ENCODE data around the gene SEMA3E. TPM values are rescaled to one million over a fixed set of nuclear protein-coding genes. Genes with fewer than 3 reads are reported as not detected.
"Not testable (repeated sequence)": the region's sequence is repeated elsewhere in the genome, so short reads cannot be mapped to it uniquely, and the experiment has no call there.

SEMA3E gene
- total RNA-seq, 1 donor from 2014 or later: 0.44 TPM

GRCh38 chr7:83552556-83552955, 96.4 kb downstream of the SEMA3E start:
- not testable (repeated sequence) for ATAC-seq

GRCh38 chr7:83550100-83550499, 98.8 kb downstream of the SEMA3E start:
- no peak for ATAC-seq

DNA sequence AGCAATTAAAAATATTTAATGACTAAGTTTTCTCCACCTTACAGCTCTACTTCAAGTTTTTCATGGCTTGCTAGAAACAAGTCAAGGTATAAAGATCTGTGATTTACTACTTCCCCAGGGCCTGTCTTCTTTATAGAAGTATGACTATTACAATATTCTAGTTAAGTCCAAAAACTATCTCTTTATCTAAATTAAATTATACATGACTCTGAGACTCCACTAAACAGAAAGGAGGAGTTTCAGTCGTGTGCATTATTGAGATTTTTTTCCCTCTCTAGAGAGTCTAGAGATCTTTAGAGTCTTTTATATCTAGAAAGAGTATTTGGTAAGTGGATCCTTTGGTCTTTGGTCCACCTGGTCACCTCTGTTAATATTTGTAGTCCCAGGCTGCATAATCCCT, 100.7 kb downstream of the SEMA3E start:
- ATAC-seq: no peak

- ATAC-seq: no peak
These were observed 101.4 kb downstream of the SEMA3E start for GRCh38 chr7:83547526-83547925.

GRCh38 chr7:83546586-83546985, 102.4 kb downstream of the SEMA3E start:
- ATAC-seq: no peak

DNA sequence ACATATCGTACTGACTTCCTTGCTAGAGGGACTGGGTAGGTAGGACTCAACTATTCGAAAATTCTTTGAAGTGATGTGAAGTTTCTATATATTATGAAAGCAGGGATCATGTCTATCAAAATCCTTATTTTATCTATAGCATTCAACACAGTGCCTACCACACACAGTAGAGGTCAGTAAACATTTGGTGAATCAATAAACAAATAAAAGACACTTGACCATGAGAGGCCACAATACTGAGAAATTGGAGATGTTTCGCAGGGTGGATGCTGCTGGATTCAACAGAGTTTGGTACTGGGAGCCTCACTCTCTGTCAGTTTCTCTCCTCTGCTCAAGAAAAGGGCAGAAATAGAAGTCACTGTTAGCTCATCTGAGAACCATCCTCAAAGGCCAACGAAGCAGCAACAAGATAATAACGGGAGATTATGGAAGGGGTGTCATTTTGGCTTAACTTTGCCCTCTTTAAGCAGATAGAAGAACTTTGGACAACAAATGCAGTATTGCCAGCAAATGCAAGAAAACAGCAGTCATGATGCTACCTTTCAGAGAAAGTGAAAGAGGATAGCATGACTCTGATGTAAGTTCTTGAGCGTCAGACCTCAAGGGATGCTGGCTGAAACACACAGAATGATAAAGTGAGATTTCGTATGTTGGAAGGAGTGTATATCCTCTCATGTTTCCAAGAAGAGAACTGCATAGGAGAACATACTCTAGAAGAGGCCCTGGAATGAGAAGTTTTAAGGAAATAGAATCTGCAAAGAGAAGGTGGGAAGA, 107.6 kb downstream of the SEMA3E start:
- ATAC-seq: no peak

- no peak for ATAC-seq
These were observed 114.5 kb downstream of the SEMA3E start for GRCh38 chr7:83534488-83534887.

GRCh38 chr7:83532219-83532618, 116.7 kb downstream of the SEMA3E start:
- no peak for ATAC-seq

- no peak for ATAC-seq
These were observed 117.2 kb downstream of the SEMA3E start for GRCh38 chr7:83531766-83532165.

- no peak for ATAC-seq
These were observed 120.0 kb downstream of the SEMA3E start for GRCh38 chr7:83528925-83529423.

DNA sequence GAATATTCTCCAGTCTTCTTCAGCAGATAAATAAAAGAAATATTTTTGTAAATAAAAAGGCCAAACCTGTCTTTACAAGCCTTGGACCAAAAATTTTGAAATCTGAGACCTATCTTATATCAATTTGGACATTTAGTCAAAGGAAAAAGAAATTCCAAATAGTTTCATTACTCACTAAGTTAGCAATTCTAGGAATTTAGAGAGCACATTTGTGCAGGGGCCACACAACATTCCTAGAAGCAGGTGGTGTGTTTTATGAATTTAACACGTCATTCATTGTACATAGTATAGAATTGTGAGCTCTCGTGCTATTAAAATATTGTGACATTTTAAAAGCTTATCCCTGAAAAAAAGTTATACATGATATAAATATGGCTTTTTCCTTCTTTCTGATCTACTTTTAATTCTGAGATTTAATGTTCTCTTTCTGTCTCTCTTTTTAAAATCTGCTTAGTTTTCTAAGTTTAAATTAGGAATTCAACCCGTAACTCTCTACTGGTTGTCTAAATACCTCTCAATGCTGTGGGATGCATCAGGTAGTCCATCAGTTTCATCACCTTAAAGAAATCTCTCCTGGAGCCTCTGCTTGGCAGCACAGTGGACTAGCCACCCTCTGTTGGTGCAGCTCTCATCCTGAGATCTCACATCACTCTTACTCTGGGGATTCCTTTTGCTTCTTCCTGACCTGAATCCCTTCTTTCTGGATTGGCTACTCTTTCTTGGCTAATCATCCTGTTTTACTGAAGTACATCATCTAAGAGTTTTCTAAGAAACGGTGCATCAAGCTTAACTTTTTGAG, 124.5 kb downstream of the SEMA3E start:
- no peak for ATAC-seq

- ATAC-seq: no peak
These were observed 128.2 kb downstream of the SEMA3E start for GRCh38 chr7:83520726-83521125.

GRCh38 chr7:83519240-83519639, 129.7 kb downstream of the SEMA3E start:
- no peak for ATAC-seq

GRCh38 chr7:83517035-83517700, 131.8 kb downstream of the SEMA3E start:
- no peak for ATAC-seq

DNA sequence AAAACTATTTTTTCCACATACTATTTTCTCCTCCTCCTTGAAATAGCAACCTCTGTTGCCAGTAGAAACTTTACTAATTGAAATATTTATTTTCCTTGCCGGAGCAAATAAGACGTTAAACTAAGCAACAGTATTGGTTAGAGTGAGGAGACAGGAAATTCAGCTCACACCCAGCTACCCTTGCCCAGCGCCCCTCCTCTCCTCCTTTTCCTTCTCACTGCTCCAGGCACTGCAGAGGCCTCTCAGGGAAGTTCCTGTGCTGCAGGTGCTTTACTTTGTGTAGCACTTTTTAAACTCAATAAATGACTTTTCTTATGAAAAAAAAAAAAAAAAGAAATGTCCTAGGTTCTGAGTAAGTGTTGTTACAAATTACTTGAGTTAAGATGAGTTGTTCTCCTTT, 134.0 kb downstream of the SEMA3E start:
- ATAC-seq: no peak

DNA sequence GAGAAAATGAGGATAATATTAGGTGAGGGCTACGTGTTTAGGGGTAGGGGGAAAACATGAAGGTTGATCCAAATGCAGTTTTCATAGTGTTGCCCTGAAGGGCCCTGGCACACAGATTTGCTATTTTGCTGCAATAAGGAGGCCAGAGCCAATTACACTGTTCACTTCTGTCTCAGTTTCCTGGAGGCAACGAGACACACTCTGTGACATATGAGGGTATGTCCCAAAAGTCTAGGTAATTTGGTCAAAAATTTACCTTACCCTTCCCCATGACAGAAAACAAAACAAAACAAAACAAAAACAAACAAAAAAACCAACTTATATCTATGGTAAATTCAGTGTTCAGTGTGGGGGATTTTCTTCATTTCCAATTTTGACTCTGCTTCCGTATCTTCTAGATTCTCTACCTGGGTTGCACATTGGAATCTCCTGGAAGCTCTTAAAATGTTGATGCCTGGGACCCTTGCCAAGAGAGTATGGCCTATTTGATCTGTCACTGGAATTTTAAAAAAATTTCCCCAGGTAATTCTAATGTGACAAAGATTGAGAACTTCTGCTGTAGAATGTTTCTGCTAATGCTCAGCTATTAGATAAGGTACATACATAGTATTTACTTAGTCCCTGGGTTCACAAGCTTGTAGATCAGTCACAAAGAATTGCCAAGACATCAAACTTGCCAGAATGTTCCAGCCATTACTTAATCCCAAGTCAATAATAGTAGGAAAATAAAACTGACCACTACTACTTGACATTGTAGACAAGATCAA, 139.5 kb downstream of the SEMA3E start:
- no peak for ATAC-seq

DNA sequence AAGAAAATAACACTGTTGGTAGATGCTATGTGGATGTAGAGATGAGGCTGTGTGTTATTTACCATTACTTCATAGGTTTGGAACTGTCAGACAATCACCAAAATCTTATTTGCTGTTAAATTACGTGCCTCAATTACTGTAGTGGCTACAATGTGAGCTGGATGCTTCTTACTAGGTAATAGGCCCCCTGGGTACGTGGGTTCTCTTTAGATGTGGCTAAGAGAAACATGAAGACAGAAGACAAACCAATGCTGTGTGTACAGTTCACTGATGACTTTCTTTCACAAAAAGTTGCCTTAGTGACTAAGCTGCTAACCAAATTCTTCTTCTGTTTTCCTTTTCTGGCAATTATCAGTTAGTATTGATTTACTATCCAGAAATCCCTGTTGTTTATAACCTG, 144.6 kb downstream of the SEMA3E start:
- no peak for ATAC-seq

DNA sequence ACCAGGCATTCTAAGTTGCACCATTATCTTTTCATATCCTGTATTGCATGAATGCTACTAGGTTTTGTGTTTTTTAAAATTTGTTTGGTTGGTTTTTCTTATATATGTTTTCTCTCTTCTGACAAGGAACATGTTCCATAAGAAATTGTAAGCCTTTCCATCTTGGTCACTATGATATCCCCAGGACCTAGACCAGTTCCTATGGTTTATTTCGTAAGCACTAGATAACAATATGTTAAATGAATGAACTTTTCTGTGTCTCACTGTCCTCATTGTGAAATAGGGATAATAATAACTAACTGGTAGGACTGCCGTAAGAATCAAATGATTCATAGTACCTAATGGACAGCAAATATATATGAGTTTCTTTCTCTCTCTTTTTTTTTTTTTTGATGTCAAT, 146.3 kb downstream of the SEMA3E start:
- no peak for ATAC-seq

GRCh38 chr7:83494683-83495082, 154.3 kb downstream of the SEMA3E start:
- ATAC-seq: no peak

DNA sequence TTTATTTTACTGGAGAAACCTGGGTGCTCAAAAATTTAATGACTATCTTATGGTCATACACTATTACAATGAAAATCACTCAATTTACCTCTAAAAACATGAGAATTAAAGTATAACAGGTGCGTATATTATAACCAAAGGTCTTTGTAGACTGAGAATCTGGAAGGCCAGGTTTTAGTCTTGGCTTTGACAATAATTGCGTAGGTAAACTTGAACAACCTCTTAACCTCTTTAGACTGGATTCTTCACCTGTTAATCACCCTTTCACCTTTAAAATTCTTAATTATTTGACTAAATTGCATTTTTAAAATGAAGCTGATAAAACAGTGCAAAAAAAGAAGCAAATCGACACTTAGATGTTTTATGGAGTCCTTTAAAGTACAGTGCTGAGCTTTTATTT, 156.1 kb downstream of the SEMA3E start:
- no peak for ATAC-seq

DNA sequence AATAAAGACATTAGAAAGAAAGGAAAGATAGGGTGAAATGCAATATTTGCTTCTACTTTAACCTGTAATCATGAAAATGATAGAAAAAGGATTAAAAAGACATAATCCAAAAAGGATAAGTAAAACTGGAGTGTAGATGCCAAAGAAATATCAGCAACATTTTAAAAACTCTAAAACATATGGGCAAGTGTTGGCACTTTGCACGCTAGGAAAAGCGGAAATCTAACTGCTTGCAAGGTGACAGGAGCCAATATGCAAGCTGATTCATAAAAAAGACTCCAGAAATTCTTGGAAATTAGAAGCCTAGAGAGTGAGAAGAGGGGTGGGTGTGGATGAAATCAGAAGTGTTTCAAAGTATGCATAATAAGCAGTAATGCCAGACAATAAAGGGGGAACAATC, 161.1 kb downstream of the SEMA3E start:
- ATAC-seq: no peak

- no peak for ATAC-seq
These were observed 162.0 kb downstream of the SEMA3E start for GRCh38 chr7:83486957-83487356.

DNA sequence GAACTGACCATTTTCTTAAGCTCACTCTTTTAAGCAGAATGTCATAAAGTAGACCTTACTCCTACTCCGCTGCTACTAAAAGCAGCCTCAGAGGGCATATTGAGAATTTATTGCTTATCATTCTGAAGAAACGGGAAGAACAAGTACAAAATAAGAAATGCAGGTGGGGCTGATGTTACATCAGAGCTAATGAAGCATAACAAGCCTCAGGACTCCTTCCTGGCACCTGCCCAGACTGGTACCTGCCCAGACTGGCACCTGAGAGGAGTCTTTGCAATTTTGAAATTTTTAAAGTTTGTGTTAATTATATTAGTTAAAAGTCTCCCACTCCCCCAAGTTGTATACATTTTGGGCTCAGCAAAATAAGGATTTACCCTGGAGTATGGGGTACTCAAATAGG, 162.4 kb downstream of the SEMA3E start:
- ATAC-seq: peak; percentile 87
